Measurements from ENCODE around the gene GNAQ. TPM values are rescaled to one million over a fixed set of nuclear protein-coding genes. Genes with fewer than 3 reads are reported as not detected.
A peak's percentile ranks its signal among the peaks of the same experiment; 100 is the strongest.

The GNAQ gene
- total RNA-seq, 2 donors from 2014 or later: 13.4 to 17.8 TPM

- DNase-seq (ENCODE audit: low spot score): no peak
- H3K9me3 ChIP-seq: no peaks in the 10 kb centered on the region
- H3K4me3 ChIP-seq: no peak overlapping the region
- peaks cover 0 to 8% of the 10 kb centered on the region in 2 donors for H3K4me1 ChIP-seq
- no peak overlapping the region for H3K27ac ChIP-seq
- TF ChIP-seq CTCF (IDR thresholded peaks at IDR 0.05): no peak
- H3K36me3 ChIP-seq: no peaks in the 10 kb centered on the region
- no peaks in the 10 kb centered on the region for H3K27me3 ChIP-seq
Observed at GRCh38 chr9:77959803-77960202, 71.8 kb downstream of the GNAQ start.

GRCh38 chr9:77957652-77958051, 74.0 kb downstream of the GNAQ start:
- TF ChIP-seq CTCF (IDR thresholded peaks at IDR 0.05): no peak
- Histone ChIP-seq H3K27me3 (no peaks in the 10 kb centered on the region), H3K4me3 (no peak overlapping the region), H3K27ac (no peak overlapping the region), H3K9me3 (no peaks in the 10 kb centered on the region), H3K4me1 (peaks cover 0 to 27% of the 10 kb centered on the region in 2 donors), H3K36me3 (no peaks in the 10 kb centered on the region)
- no peak for DNase-seq (ENCODE audit: low spot score)

GRCh38 chr9:77956555-77956954, 75.1 kb downstream of the GNAQ start:
- Histone ChIP-seq H3K27ac (no peak overlapping the region), H3K4me3 (no peak overlapping the region), H3K36me3 (no peaks in the 10 kb centered on the region), H3K4me1 (peaks cover 0 to 25% of the 10 kb centered on the region in 2 donors), H3K27me3 (no peaks in the 10 kb centered on the region), H3K9me3 (no peaks in the 10 kb centered on the region)
- no peak for TF ChIP-seq CTCF (IDR thresholded peaks at IDR 0.05)
- DNase-seq (ENCODE audit: low spot score): no peak

- Histone ChIP-seq H3K36me3 (no peaks in the 10 kb centered on the region), H3K27ac (no peak overlapping the region), H3K4me3 (no peak overlapping the region), H3K9me3 (no peaks in the 10 kb centered on the region), H3K4me1 (peaks cover 0 to 19% of the 10 kb centered on the region in 2 donors), H3K27me3 (no peaks in the 10 kb centered on the region)
- no peak for TF ChIP-seq CTCF (IDR thresholded peaks at IDR 0.05)
- no peak for DNase-seq (ENCODE audit: low spot score)
Observed at GRCh38 chr9:77954666-77955015, 77.0 kb downstream of the GNAQ start.

GRCh38 chr9:77954013-77954665, 77.5 kb downstream of the GNAQ start:
- Histone ChIP-seq H3K27ac (no peak overlapping the region), H3K4me3 (no peak overlapping the region), H3K9me3 (no peaks in the 10 kb centered on the region), H3K4me1 (peaks cover 0 to 24% of the 10 kb centered on the region in 2 donors), H3K36me3 (no peaks in the 10 kb centered on the region), H3K27me3 (no peaks in the 10 kb centered on the region)
- no peak for DNase-seq (ENCODE audit: low spot score)
- no peak for TF ChIP-seq CTCF (IDR thresholded peaks at IDR 0.05)

GRCh38 chr9:77953590-77953989, 78.0 kb downstream of the GNAQ start:
- H3K4me1 ChIP-seq: peaks cover 0 to 30% of the 10 kb centered on the region in 2 donors
- H3K9me3 ChIP-seq: no peaks in the 10 kb centered on the region
- DNase-seq (ENCODE audit: low spot score): no peak
- H3K4me3 ChIP-seq: no peak overlapping the region
- H3K27ac ChIP-seq: peak overlapping the region in 1 of 2 donors; percentile 29
- no peaks in the 10 kb centered on the region for H3K36me3 ChIP-seq
- no peak for TF ChIP-seq CTCF (IDR thresholded peaks at IDR 0.05)
- H3K27me3 ChIP-seq: no peaks in the 10 kb centered on the region
